IgD-negative memory B cell (primary cell): ENCODE data around the gene RAB11FIP2. TPM values are rescaled to one million over a fixed set of nuclear protein-coding genes. Genes with fewer than 3 reads are reported as not detected.

ENCODE experiments used
- H3K27ac Mint-ChIP-seq, 3 donors: one replicate each; pipeline ENCODE4 v1.8.0; 2020 to 2022; ENCODE audit warnings: mild to moderate bottlenecking in 3 of 3, mixed read lengths in 3 of 3, moderate library complexity in 1 of 3
- H3K27me3 Mint-ChIP-seq: one replicate; pipeline ENCODE4 v1.8.0; 2021; ENCODE audit warnings: mixed read lengths
- H3K36me3 Mint-ChIP-seq: one replicate; pipeline ENCODE4 v1.8.0; 2020; ENCODE audit warnings: mild to moderate bottlenecking, mixed read lengths
- H3K4me1 Mint-ChIP-seq, 3 donors: one replicate each; pipeline ENCODE4 v1.8.0; 2020 to 2022; ENCODE audit warnings: mixed read lengths in 3 of 3, mild to moderate bottlenecking in 1 of 3
- H3K4me3 Mint-ChIP-seq, 4 donors: one replicate each; pipeline ENCODE4 v1.8.0; 2020 to 2022; ENCODE audit warnings: mild to moderate bottlenecking in 4 of 4, mixed read lengths in 4 of 4, moderate library complexity in 3 of 4
- H3K9me3 Mint-ChIP-seq, 3 donors: one replicate each; pipeline ENCODE4 v1.8.0; 2020 to 2021; ENCODE audit warnings: mixed read lengths in 3 of 3, mild to moderate bottlenecking in 1 of 3
- polyA plus RNA-seq: library from polyadenylated mRNA; unstranded; fragments of 300-500 nt; fragmentation: Illumina TruSeq; gene quantifications from one replicate; pipeline ENCODE4 v1.2.3, GENCODE V29; 2021

The RAB11FIP2 gene
- polyA plus RNA-seq, 1 donor from 2014 or later, result 14.3 TPM

GRCh38 chr10:118020365-118020764 is 26.4 kb downstream of the RAB11FIP2 start:
- H3K36me3 Mint-ChIP-seq, result peaks cover 7% of the 10 kb centered on the region
- no peak overlapping the region for H3K27ac Mint-ChIP-seq
- no peaks in the 10 kb centered on the region for H3K27me3 Mint-ChIP-seq
- H3K4me3 Mint-ChIP-seq, result no peak overlapping the region
- no peaks in the 10 kb centered on the region for H3K4me1 Mint-ChIP-seq
- no peaks in the 10 kb centered on the region for H3K9me3 Mint-ChIP-seq

- Mint-ChIP-seq H3K9me3 (no peaks in the 10 kb centered on the region), H3K36me3 (peaks cover 8% of the 10 kb centered on the region), H3K4me1 (peaks cover 0 to 2% (median 0%) of the 10 kb centered on the region in 3 donors), H3K4me3 (no peak overlapping the region), H3K27me3 (no peaks in the 10 kb centered on the region), H3K27ac (no peak overlapping the region)
These were observed 28.9 kb downstream of the RAB11FIP2 start for GRCh38 chr10:118017850-118018249.

DNA sequence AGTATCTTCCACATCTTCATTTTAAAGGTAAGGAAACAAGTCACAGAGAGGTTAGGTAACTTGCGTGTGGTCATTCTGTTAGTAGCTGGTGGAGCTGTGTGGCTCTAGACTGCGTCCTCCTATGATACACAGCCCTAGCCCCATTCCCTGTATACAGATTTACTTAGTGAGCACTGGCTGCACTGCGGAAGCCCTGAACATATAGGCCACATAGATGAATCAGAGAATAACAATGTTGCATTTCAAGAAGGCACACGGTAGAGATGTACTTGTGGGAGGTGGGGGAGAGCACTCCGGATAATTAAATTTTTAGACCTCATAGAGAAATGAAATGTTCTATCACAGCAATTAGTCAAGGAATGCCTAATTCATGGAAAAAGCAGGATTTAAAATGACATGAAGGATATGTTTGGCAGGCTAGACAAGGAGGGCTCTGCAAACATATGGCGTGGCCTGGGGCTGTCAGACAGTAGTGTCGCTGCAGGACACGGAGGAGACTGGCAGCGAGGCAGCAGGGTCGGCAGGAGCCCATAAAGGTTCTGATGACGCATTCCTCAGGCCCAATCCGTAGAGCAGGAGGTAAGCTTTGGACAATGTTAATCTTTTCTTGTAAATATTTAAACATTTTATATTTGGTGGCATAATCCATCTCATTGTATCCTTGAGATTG is 29.5 kb downstream of the RAB11FIP2 start:
- Mint-ChIP-seq H3K4me3 (no peak overlapping the region), H3K9me3 (no peaks in the 10 kb centered on the region), H3K27ac (no peak overlapping the region), H3K4me1 (peaks cover 0 to 3% (median 0%) of the 10 kb centered on the region in 3 donors), H3K27me3 (no peaks in the 10 kb centered on the region), H3K36me3 (peaks cover 8% of the 10 kb centered on the region)

GRCh38 chr10:118012952-118013525 is 33.7 kb downstream of the RAB11FIP2 start:
- H3K36me3 Mint-ChIP-seq, result peaks cover 10% of the 10 kb centered on the region
- peak overlapping the region in 1 of 4 donors; percentile 17 for H3K4me3 Mint-ChIP-seq
- H3K9me3 Mint-ChIP-seq, result no peaks in the 10 kb centered on the region
- peaks cover 0 to 3% (median 0%) of the 10 kb centered on the region in 3 donors for H3K4me1 Mint-ChIP-seq
- H3K27me3 Mint-ChIP-seq, result no peaks in the 10 kb centered on the region
- peak overlapping the region in 1 of 3 donors; percentile 9 for H3K27ac Mint-ChIP-seq

- H3K27ac Mint-ChIP-seq, result no peak overlapping the region
- no peak overlapping the region for H3K4me3 Mint-ChIP-seq
- H3K9me3 Mint-ChIP-seq, result no peaks in the 10 kb centered on the region
- H3K27me3 Mint-ChIP-seq, result no peaks in the 10 kb centered on the region
- H3K4me1 Mint-ChIP-seq, result peaks cover 0 to 1% (median 0%) of the 10 kb centered on the region in 3 donors
- peaks cover 16% of the 10 kb centered on the region for H3K36me3 Mint-ChIP-seq
These were observed 39.0 kb downstream of the RAB11FIP2 start for GRCh38 chr10:118007773-118008172.

DNA sequence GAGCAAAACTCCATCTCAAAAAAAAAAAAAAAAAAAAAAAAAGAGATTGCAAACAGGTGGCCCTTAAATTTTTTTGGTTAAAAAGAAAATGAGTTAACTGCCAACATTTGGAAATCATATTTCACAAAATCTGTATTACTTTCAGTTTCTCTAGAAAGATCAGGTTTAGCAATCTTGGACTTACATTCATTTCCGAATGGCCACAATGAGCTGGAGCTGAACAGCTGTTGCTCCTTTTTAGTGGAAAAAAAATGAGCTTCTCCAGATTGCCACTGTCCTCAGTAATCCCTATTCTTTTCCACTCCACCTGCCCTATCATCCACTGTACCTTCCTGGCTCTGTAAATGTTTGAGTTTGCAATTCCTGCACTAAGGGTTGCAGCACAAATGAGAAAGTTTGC is 43.6 kb downstream of the RAB11FIP2 start:
- H3K9me3 Mint-ChIP-seq, result peaks cover 0 to 2% (median 0%) of the 10 kb centered on the region in 3 donors
- no peaks in the 10 kb centered on the region for H3K4me1 Mint-ChIP-seq
- no peak overlapping the region for H3K4me3 Mint-ChIP-seq
- peaks cover 20% of the 10 kb centered on the region for H3K36me3 Mint-ChIP-seq
- no peaks in the 10 kb centered on the region for H3K27me3 Mint-ChIP-seq
- no peak overlapping the region for H3K27ac Mint-ChIP-seq

- Mint-ChIP-seq H3K9me3 (peaks cover 0 to 2% (median 0%) of the 10 kb centered on the region in 3 donors), H3K27me3 (no peaks in the 10 kb centered on the region), H3K4me3 (no peak overlapping the region), H3K4me1 (no peaks in the 10 kb centered on the region), H3K36me3 (peaks cover 17% of the 10 kb centered on the region), H3K27ac (no peak overlapping the region)
These were observed 44.2 kb downstream of the RAB11FIP2 start for GRCh38 chr10:118002581-118002980.

- Mint-ChIP-seq H3K9me3 (peaks cover 0 to 10% (median 2%) of the 10 kb centered on the region in 3 donors), H3K4me1 (no peaks in the 10 kb centered on the region), H3K36me3 (peaks cover 9% of the 10 kb centered on the region), H3K27ac (no peak overlapping the region), H3K27me3 (no peaks in the 10 kb centered on the region), H3K4me3 (no peak overlapping the region)
These were observed 49.1 kb downstream of the RAB11FIP2 start for GRCh38 chr10:117997673-117998072.

GRCh38 chr10:117996709-117997108 is 50.0 kb downstream of the RAB11FIP2 start:
- Mint-ChIP-seq H3K36me3 (peaks cover 8% of the 10 kb centered on the region), H3K9me3 (peaks cover 0 to 10% (median 2%) of the 10 kb centered on the region in 3 donors), H3K27ac (no peak overlapping the region), H3K27me3 (no peaks in the 10 kb centered on the region), H3K4me1 (no peaks in the 10 kb centered on the region), H3K4me3 (no peak overlapping the region)

- no peak overlapping the region for H3K4me3 Mint-ChIP-seq
- H3K4me1 Mint-ChIP-seq, result no peaks in the 10 kb centered on the region
- H3K36me3 Mint-ChIP-seq, result peaks cover 5% of the 10 kb centered on the region
- H3K27ac Mint-ChIP-seq, result no peak overlapping the region
- peaks cover 0 to 10% (median 0%) of the 10 kb centered on the region in 3 donors for H3K9me3 Mint-ChIP-seq
- no peaks in the 10 kb centered on the region for H3K27me3 Mint-ChIP-seq
These were observed 52.0 kb downstream of the RAB11FIP2 start for GRCh38 chr10:117994771-117995170.

GRCh38 chr10:117993166-117993565 is 53.6 kb downstream of the RAB11FIP2 start:
- no peaks in the 10 kb centered on the region for H3K4me1 Mint-ChIP-seq
- H3K27ac Mint-ChIP-seq, result no peak overlapping the region
- H3K9me3 Mint-ChIP-seq, result peaks cover 0 to 11% (median 0%) of the 10 kb centered on the region in 3 donors
- H3K27me3 Mint-ChIP-seq, result no peaks in the 10 kb centered on the region
- H3K4me3 Mint-ChIP-seq, result no peak overlapping the region
- H3K36me3 Mint-ChIP-seq, result peaks cover 5% of the 10 kb centered on the region

DNA sequence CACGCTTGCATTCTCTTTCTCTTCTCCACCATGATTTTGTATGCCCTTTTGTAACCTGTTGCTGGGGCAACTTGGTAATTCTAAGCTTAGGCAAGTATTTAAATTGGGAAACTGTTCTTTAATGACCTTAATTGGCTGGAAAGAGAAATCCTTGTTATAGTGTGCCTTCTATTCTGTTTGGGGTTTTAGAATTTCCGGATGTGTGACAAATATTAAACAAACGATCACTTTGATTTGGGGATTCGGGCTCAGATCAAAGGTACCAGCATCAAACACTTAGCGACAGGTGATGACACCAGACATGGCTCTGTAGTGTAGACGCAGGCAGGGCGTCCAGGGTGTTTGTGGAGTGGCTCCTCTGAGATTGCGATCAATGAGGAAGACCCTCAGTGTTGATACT is 55.0 kb downstream of the RAB11FIP2 start:
- no peak overlapping the region for H3K4me3 Mint-ChIP-seq
- no peaks in the 10 kb centered on the region for H3K4me1 Mint-ChIP-seq
- no peaks in the 10 kb centered on the region for H3K27me3 Mint-ChIP-seq
- H3K9me3 Mint-ChIP-seq, result peaks cover 0 to 19% (median 3%) of the 10 kb centered on the region in 3 donors
- no peak overlapping the region for H3K27ac Mint-ChIP-seq
- H3K36me3 Mint-ChIP-seq, result peaks cover 5% of the 10 kb centered on the region

GRCh38 chr10:117989962-117990361 is 56.8 kb downstream of the RAB11FIP2 start:
- no peak overlapping the region for H3K4me3 Mint-ChIP-seq
- peaks cover 0 to 21% (median 7%) of the 10 kb centered on the region in 3 donors for H3K9me3 Mint-ChIP-seq
- no peaks in the 10 kb centered on the region for H3K4me1 Mint-ChIP-seq
- no peak overlapping the region for H3K27ac Mint-ChIP-seq
- peaks cover 2% of the 10 kb centered on the region for H3K27me3 Mint-ChIP-seq
- H3K36me3 Mint-ChIP-seq, result peaks cover 3% of the 10 kb centered on the region

DNA sequence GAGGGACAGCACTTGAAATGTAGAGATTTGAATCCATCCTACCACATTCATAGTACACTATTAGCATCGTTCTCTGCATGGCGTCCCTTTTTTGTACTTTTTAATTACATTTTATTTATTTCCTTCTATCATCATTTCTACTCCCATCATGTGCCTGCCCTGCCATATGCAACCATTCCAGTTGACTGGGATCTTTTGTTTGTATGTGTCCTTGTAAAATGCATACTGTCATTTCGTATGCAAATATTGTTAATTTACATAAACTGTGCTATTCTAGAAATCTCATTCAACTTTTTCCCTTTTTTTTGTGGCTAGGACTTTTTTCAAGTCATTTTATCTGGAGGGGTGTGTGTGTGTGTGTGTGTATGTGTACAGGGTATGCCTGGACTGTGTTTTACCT is 57.9 kb downstream of the RAB11FIP2 start:
- no peak overlapping the region for H3K27ac Mint-ChIP-seq
- H3K4me1 Mint-ChIP-seq, result no peaks in the 10 kb centered on the region
- peaks cover 3% of the 10 kb centered on the region for H3K36me3 Mint-ChIP-seq
- no peak overlapping the region for H3K4me3 Mint-ChIP-seq
- peaks cover 0 to 22% (median 7%) of the 10 kb centered on the region in 3 donors for H3K9me3 Mint-ChIP-seq
- H3K27me3 Mint-ChIP-seq, result peaks cover 2% of the 10 kb centered on the region

- H3K27me3 Mint-ChIP-seq, result peaks cover 2% of the 10 kb centered on the region
- no peaks in the 10 kb centered on the region for H3K36me3 Mint-ChIP-seq
- peaks cover 2 to 22% (median 7%) of the 10 kb centered on the region in 3 donors for H3K9me3 Mint-ChIP-seq
- H3K27ac Mint-ChIP-seq, result no peak overlapping the region
- H3K4me3 Mint-ChIP-seq, result no peak overlapping the region
- H3K4me1 Mint-ChIP-seq, result no peaks in the 10 kb centered on the region
These were observed 59.4 kb downstream of the RAB11FIP2 start for GRCh38 chr10:117987244-117987909.
